HG03575 (cell line): ENCODE measurements around the gene GNRHR.
"Not testable (repeated sequence)": the region's sequence is repeated elsewhere in the genome, so short reads cannot be mapped to it uniquely, and the experiment has no call there.

Experiments
- ATAC-seq: cut with Tn5 transposase; IDR thresholded peaks from one replicate; pipeline ENCODE4 v1.9.1; 2021; ENCODE audit not compliant: unreplicated experiment, insufficient number of reproducible peaks, low FRiP score; ENCODE audit errors: extremely low read depth

The GNRHR gene

GRCh38 chr4:67735325-67735724 lies 18.9 kb downstream of the GNRHR start:
- no peak for ATAC-seq

- ATAC-seq = not testable (repeated sequence)
Measured at GRCh38 chr4:67730511-67730910, 23.7 kb downstream of the GNRHR start.

- ATAC-seq = no peak
Measured at GRCh38 chr4:67727124-67727850, 26.9 kb downstream of the GNRHR start.

- no peak for ATAC-seq
Measured at GRCh38 chr4:67725981-67726380, 28.2 kb downstream of the GNRHR start.

- ATAC-seq = no peak
Measured at GRCh38 chr4:67725132-67725531, 29.1 kb downstream of the GNRHR start.

GRCh38 chr4:67723949-67724348 lies 30.2 kb downstream of the GNRHR start:
- ATAC-seq = no peak

GRCh38 chr4:67723341-67723740 lies 30.8 kb downstream of the GNRHR start:
- no peak for ATAC-seq

GRCh38 chr4:67721770-67722597 lies 32.2 kb downstream of the GNRHR start:
- no peak for ATAC-seq

GRCh38 chr4:67721315-67721769 lies 32.8 kb downstream of the GNRHR start:
- no peak for ATAC-seq

- ATAC-seq = no peak
Measured at GRCh38 chr4:67719953-67720617, 34.1 kb downstream of the GNRHR start.

- no peak for ATAC-seq
Measured at GRCh38 chr4:67718848-67719247, 35.3 kb downstream of the GNRHR start.

GRCh38 chr4:67717586-67717985 lies 36.6 kb downstream of the GNRHR start:
- no peak for ATAC-seq

GRCh38 chr4:67714955-67715354 lies 39.2 kb downstream of the GNRHR start:
- ATAC-seq = no peak

GRCh38 chr4:67714248-67714583 lies 40.0 kb downstream of the GNRHR start:
- ATAC-seq = no peak

GRCh38 chr4:67713529-67714247 lies 40.5 kb downstream of the GNRHR start:
- no peak for ATAC-seq

- ATAC-seq = no peak
Measured at GRCh38 chr4:67712650-67713528, 41.3 kb downstream of the GNRHR start.

- ATAC-seq = no peak
Measured at GRCh38 chr4:67712000-67712625, 42.1 kb downstream of the GNRHR start.

- not testable (repeated sequence) for ATAC-seq
Measured at GRCh38 chr4:67706682-67707081, 47.5 kb downstream of the GNRHR start.
